Osteocyte (in vitro differentiated cells): ENCODE measurements around the gene ODAD3. TPM values are rescaled to one million over a fixed set of nuclear protein-coding genes. Genes with fewer than 3 reads are reported as not detected.

Experiments used
- DNase-seq: peaks from one replicate; pipeline ENCODE4 v3.0.0; 2021; ENCODE audit warnings: mixed read lengths; ENCODE audit not compliant: unreplicated experiment; ENCODE audit errors: extremely low spot score
- H3K27ac Mint-ChIP-seq: one replicate; pipeline ENCODE4 v1.8.0; 2021; ENCODE audit warnings: mild to moderate bottlenecking, mixed read lengths; ENCODE audit not compliant: unreplicated experiment
- H3K27me3 Mint-ChIP-seq: one replicate; pipeline ENCODE4 v1.8.0; 2021; ENCODE audit warnings: mixed read lengths; ENCODE audit not compliant: unreplicated experiment
- H3K36me3 Mint-ChIP-seq: one replicate; pipeline ENCODE4 v1.8.0; 2021; ENCODE audit warnings: mixed read lengths; ENCODE audit not compliant: unreplicated experiment
- H3K4me1 Mint-ChIP-seq: one replicate; pipeline ENCODE4 v1.8.0; 2021; ENCODE audit warnings: mixed read lengths; ENCODE audit not compliant: unreplicated experiment
- H3K4me3 Mint-ChIP-seq: one replicate; pipeline ENCODE4 v1.8.0; 2021; ENCODE audit warnings: mild to moderate bottlenecking, moderate library complexity, mixed read lengths; ENCODE audit not compliant: unreplicated experiment
- H3K9me3 Mint-ChIP-seq: one replicate; pipeline ENCODE4 v1.8.0; 2021; ENCODE audit warnings: mixed read lengths; ENCODE audit not compliant: unreplicated experiment
- total RNA-seq: library from RNA; stranded (reverse); gene quantifications from 2 replicates; pipeline ENCODE4 v1.2.1, GENCODE V29; 2021
- TF ChIP-seq, protein P1 (sequence below): fragments of 200-600 bp; sonication (generic); IDR thresholded peaks from 2 replicates; pipeline ENCODE4 v1.5.0; 2021; ENCODE audit warnings: antibody characterized with exemption, mild to moderate bottlenecking, moderate library complexity

ODAD3 gene
- total RNA-seq, 1 donor from 2014 or later, result not detected

DNA sequence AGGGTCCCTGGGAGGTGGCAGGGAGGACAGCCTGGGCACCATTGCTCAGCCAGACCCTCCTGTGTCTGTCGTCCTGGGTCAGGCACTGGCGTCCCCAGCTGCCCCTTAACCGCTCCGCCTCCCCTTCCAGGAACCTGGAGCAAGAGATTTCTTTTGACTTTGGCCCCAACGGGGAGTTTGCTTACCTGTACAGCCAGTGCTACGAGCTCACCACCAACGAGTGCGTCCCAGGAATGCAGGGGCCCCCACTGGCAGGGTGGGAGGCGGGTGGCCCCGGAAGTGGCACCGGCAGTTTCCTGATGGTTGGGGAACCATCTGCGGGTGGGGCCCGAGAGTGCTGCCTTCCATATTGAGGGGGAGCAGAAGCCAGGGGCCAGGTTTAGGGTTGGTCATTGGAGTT, 13.5 kb upstream of the ODAD3 start:
- Mint-ChIP-seq H3K9me3 (no peaks in the 10 kb centered on the region), H3K4me1 (peaks cover 3% of the 10 kb centered on the region)
- no peak for DNase-seq

GRCh38 chr19:11447347-11448262, 12.7 kb upstream of the ODAD3 start:
- Mint-ChIP-seq H3K27ac (no peak overlapping the region), H3K27me3 (no peaks in the 10 kb centered on the region)
- TF ChIP-seq, protein P1, sequence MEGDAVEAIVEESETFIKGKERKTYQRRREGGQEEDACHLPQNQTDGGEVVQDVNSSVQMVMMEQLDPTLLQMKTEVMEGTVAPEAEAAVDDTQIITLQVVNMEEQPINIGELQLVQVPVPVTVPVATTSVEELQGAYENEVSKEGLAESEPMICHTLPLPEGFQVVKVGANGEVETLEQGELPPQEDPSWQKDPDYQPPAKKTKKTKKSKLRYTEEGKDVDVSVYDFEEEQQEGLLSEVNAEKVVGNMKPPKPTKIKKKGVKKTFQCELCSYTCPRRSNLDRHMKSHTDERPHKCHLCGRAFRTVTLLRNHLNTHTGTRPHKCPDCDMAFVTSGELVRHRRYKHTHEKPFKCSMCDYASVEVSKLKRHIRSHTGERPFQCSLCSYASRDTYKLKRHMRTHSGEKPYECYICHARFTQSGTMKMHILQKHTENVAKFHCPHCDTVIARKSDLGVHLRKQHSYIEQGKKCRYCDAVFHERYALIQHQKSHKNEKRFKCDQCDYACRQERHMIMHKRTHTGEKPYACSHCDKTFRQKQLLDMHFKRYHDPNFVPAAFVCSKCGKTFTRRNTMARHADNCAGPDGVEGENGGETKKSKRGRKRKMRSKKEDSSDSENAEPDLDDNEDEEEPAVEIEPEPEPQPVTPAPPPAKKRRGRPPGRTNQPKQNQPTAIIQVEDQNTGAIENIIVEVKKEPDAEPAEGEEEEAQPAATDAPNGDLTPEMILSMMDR, result no peak

More for the DNA sequence above, 13.5 kb upstream of the ODAD3 start:
- TF ChIP-seq, protein P1, result no peak
- no peak overlapping the region for H3K4me3 Mint-ChIP-seq
- H3K36me3 Mint-ChIP-seq, result peaks cover 6% of the 10 kb centered on the region
- no peaks in the 10 kb centered on the region for H3K27me3 Mint-ChIP-seq
- no peak overlapping the region for H3K27ac Mint-ChIP-seq

GRCh38 chr19:11446652-11447301, 11.9 kb upstream of the ODAD3 start:
- DNase-seq, result no peak
- H3K36me3 Mint-ChIP-seq, result peaks cover 11% of the 10 kb centered on the region

More at GRCh38 chr19:11447347-11448262, 12.7 kb upstream of the ODAD3 start:
- Mint-ChIP-seq H3K4me1 (peaks cover 3% of the 10 kb centered on the region), H3K4me3 (no peak overlapping the region), H3K9me3 (no peaks in the 10 kb centered on the region), H3K36me3 (peaks cover 6% of the 10 kb centered on the region)
- no peak for DNase-seq

DNA sequence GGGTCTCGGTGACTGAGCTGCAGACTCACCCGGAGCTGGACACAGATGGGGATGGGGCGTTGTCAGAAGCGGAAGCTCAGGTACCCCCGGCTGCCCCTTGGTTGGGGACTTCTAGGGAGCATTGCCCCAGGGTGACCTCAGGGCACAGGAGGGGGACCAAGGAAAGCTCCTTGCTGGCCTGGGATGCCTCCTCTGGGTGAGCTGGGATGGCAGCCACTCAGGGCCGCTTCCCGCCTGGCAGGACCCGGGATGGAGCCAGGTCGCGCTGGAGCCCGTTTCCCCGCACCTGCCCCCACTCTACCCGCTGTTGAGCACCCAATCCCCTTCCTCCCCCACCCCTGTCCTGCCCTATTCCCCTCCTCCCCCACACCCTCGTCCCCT, 11.3 kb upstream of the ODAD3 start:
- H3K4me3 Mint-ChIP-seq, result no peak overlapping the region
- no peaks in the 10 kb centered on the region for H3K27me3 Mint-ChIP-seq
- H3K36me3 Mint-ChIP-seq, result peaks cover 13% of the 10 kb centered on the region
- no peaks in the 10 kb centered on the region for H3K4me1 Mint-ChIP-seq
- DNase-seq, result no peak
- no peaks in the 10 kb centered on the region for H3K9me3 Mint-ChIP-seq
- TF ChIP-seq, protein P1, result no peak
- H3K27ac Mint-ChIP-seq, result no peak overlapping the region

More at GRCh38 chr19:11446652-11447301, 11.9 kb upstream of the ODAD3 start:
- H3K27me3 Mint-ChIP-seq, result no peaks in the 10 kb centered on the region
- H3K9me3 Mint-ChIP-seq, result no peaks in the 10 kb centered on the region
- no peak overlapping the region for H3K4me3 Mint-ChIP-seq
- H3K27ac Mint-ChIP-seq, result no peak overlapping the region
- H3K4me1 Mint-ChIP-seq, result no peaks in the 10 kb centered on the region
- TF ChIP-seq, protein P1, result peak; percentile 72

DNA sequence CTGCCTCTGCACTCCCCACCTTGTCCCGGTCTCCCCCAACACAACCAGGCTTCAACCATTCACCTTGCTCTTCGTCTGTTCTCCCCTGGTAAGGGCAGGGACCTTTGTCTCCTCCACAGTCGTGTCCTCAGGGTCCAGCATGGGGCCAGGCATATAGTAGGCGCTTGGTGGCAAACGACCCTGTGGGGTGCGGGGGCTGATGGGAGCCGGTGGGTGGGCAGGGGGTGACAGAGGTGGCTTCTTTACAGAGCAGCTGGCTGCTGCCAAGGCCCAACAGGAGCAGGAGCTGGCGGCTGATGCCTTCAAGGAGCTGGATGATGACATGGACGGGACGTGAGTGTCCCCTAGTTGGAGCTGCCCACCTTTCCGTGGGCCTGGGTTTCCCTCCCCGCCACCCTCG, 10.2 kb upstream of the ODAD3 start:
- Mint-ChIP-seq H3K27me3 (no peaks in the 10 kb centered on the region), H3K27ac (no peak overlapping the region)

More for the DNA sequence above, 10.2 kb upstream of the ODAD3 start:
- H3K36me3 Mint-ChIP-seq, result peaks cover 15% of the 10 kb centered on the region
- H3K4me3 Mint-ChIP-seq, result no peak overlapping the region
- H3K4me1 Mint-ChIP-seq, result no peaks in the 10 kb centered on the region
- no peak for DNase-seq
- no peaks in the 10 kb centered on the region for H3K9me3 Mint-ChIP-seq
- TF ChIP-seq, protein P1, result no peak
